Testis (tissue), 3 donors: Measurements from ENCODE around the gene FAM180B. TPM values are rescaled to one million over a fixed set of nuclear protein-coding genes. Genes with fewer than 3 reads are reported as not detected.
A peak's percentile ranks its signal among the peaks of the same experiment; 100 is the strongest.
"Not testable (repeated sequence)": the region's sequence is repeated elsewhere in the genome, so short reads cannot be mapped to it uniquely, and the experiment has no call there.

ENCODE experiments used
- DNase-seq: peaks from one replicate; pipeline ENCODE4 v3.0.0-alpha.2; 2019
- H3K27ac ChIP-seq, 2 donors: fragments of 200-600 bp; sonication (generic); one replicate each; pipeline ENCODE4 v1.5.1; 2019
- H3K27me3 ChIP-seq: fragments of 200-600 bp; sonication (generic); one replicate; pipeline ENCODE4 v1.5.1; 2019
- H3K36me3 ChIP-seq: fragments of 200-600 bp; sonication (generic); one replicate; pipeline ENCODE4 v1.5.1; 2017; ENCODE audit warnings: low read depth; ENCODE audit errors: missing control alignments
- H3K4me1 ChIP-seq: fragments of 200-600 bp; sonication (generic); one replicate; pipeline ENCODE4 v1.5.1; 2019
- H3K4me3 ChIP-seq, 2 donors: fragments of 200-600 bp; sonication (generic); one replicate each; pipeline ENCODE4 v1.5.1; 2017 to 2019
- H3K9me3 ChIP-seq: fragments of 200-600 bp; sonication (generic); one replicate; pipeline ENCODE4 v1.5.1; 2017
- POLR2A ChIP-seq: fragments of 450-650 bp; IDR thresholded peaks from one replicate; pipeline ENCODE4 v1.6.1; 2017; ENCODE audit warnings: antibody characterized with exemption, mild to moderate bottlenecking, moderate library complexity
- WGBS, 2 donors: methylation state at CpG; one replicate each; pipeline ENCODE4 v1.1.5; 2018; 5-methylcytosine and 5-hydroxymethylcytosine counted together
- intact Hi-C: fragments of 100-400 bp; cut with DNase I; formaldehyde crosslinking; loops from one replicate; pipeline ENCODE4 v1.15.1; 2023; ENCODE audit warnings: low total_unique reads
- polyA plus RNA-seq: library from polyadenylated mRNA; stranded (reverse); fragments of 350-450 nt; fragmentation: Illumina TruSeq; extraction: RNeasy Lipid Tissue Mini Kit (QIAGEN cat#74804); gene quantifications from one replicate; pipeline ENCODE4 v1.2.3, GENCODE V29; 2014; ENCODE audit warnings: low read depth, low replicate concordance; ENCODE audit not compliant: insufficient read depth
- total RNA-seq, 2 donors: library from RNA; depleted of rRNA; stranded (reverse); fragments of >200 nt; gene quantifications; one replicate each; pipeline ENCODE4 v1.2.3, GENCODE V29; 2016
- TF ChIP-seq, protein P1 (sequence below), 3 experiments: fragments of 450-650 bp in 2 of 3; fragments of 200-600 bp in 1 of 3; sonication (generic) in 1 of 3; IDR thresholded peaks; one replicate each; pipeline ENCODE4 v1.5.1; 2016 to 2019; ENCODE audit warnings: antibody characterized with exemption in 3 of 3, mild to moderate bottlenecking in 2 of 3, moderate library complexity in 1 of 3

The FAM180B gene
- total and polyA plus RNA-seq, 3 donors from 2014 or later = 1.1 TPM; not detected in 2

DNA sequence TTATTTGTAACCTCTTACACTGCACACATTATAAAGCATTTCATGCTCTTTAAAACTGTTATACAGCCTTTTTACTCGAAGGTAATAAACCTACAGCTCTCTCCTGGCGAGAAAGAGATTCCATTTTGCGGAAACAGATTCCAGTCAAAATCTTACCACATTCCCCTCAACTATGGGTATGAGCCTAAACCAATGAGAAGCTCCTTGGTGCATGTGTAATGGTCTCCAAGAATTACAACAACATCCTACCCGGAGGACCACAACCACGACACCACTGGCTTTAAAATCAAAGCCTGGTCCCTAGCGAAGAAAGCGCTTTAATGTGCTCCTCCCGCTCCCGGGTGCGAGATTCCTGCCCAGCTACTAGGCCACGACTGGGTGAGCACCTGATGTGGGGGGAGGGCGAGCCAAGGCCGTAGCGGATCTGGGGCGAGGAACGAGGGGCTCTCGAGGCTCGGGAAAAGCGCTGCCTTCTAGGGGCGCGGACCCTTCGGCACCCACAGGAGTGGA, 34.4 kb upstream of the FAM180B start:
- Histone ChIP-seq H3K9me3 (no peaks in the 10 kb centered on the region), H3K27ac (peak overlapping the region; percentile 91 to 95), H3K4me3 (peak overlapping the region; percentile 90 to 92), H3K4me1 (peaks cover 16% of the 10 kb centered on the region), H3K27me3 (no peaks in the 10 kb centered on the region), H3K36me3 (no peaks in the 10 kb centered on the region)
- intact Hi-C loops = no loop called here
- no peak for DNase-seq
- 1% methylated on average over 6 to 22 of the region's 22 CpGs for WGBS, 2 donors
- TF ChIP-seq POLR2A = no peak
- TF ChIP-seq, protein P1, sequence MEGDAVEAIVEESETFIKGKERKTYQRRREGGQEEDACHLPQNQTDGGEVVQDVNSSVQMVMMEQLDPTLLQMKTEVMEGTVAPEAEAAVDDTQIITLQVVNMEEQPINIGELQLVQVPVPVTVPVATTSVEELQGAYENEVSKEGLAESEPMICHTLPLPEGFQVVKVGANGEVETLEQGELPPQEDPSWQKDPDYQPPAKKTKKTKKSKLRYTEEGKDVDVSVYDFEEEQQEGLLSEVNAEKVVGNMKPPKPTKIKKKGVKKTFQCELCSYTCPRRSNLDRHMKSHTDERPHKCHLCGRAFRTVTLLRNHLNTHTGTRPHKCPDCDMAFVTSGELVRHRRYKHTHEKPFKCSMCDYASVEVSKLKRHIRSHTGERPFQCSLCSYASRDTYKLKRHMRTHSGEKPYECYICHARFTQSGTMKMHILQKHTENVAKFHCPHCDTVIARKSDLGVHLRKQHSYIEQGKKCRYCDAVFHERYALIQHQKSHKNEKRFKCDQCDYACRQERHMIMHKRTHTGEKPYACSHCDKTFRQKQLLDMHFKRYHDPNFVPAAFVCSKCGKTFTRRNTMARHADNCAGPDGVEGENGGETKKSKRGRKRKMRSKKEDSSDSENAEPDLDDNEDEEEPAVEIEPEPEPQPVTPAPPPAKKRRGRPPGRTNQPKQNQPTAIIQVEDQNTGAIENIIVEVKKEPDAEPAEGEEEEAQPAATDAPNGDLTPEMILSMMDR (IDR thresholded peaks at IDR 0.05) = no peak

DNA sequence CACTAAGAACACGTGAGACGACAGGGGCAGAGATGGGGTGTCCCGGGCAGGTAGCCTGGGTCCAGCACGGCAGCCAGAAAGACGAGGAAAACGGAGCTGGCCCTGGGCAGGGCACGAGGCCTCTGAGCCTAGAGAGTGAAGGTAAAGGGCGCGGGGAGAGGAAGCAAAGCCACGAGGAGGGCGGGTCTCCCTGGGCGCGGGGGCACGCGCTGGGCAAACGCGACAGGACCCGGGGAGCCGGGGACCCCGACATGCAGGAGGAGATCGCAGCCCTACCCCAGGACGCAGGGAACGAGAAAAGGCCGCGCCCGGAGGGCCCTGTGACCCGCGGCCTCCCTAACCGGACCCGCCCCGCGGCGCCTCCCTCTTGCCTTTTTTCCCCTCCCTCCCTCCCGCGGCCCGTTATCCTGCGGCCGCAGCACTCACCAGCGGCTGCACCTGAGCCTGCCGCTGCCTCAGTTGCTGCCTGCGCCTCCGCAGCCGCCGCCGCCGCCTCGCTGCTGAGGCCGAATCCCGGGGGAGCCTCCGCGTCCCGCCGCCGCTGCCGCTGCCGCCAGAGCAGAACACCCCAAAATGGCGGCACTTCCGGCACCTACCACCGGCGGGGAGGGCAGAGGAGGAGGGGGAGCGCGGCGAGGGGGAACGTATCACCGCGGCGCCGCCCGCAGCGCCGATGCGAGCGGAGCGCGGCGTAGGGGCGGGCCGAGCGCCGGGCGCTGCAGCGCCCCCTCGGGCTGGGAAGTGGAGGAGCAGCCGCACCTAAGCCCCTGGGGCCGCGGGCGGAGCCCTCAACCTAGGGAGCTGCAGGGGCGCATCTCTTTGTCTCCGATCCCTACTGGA, 33.7 kb upstream of the FAM180B start, which contains the start of gene CELF1:
TSS of gene CELF1 (minus strand) at position 567 of the 840 bp plus-strand sequence. CDS start 53,609 bp downstream, outside the sequence.
- WGBS, 2 donors = 0 to 1% methylated on average over 10 to 78 of the region's 89 CpGs
- intact Hi-C loops = no loop called here
- DNase-seq = peak; percentile 95
- Histone ChIP-seq H3K4me3 (peak within 1 kb of the TSS; percentile 90 to 92), H3K9me3 (no peaks in the 10 kb centered on the region), H3K27me3 (no peaks in the 10 kb centered on the region), H3K27ac (peak within 1 kb of the TSS; percentile 91 to 95), H3K4me1 (peaks cover 16% of the 10 kb centered on the region), H3K36me3 (no peaks in the 10 kb centered on the region)
- TF ChIP-seq POLR2A = no peak
- TF ChIP-seq, protein P1 (IDR thresholded peaks at IDR 0.05) = peak; percentile 87 to 97 (median 89)

DNA sequence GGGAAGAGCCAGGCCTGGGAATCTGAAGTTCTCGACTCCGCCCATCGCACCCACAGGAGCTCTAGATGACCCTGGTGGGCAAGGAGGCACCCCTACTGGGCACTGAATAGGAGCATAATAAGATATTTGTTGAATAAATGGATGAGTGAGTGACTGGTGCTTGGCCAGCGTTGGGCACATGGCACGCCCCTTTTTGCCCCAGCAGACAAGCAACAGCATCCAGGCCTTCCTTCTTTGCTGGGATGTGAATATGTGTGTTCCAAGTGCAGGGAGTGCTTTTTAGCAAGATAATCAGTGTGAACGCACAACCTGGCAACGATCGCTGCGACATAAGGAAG, 33.1 kb upstream of the FAM180B start:
- H3K36me3 ChIP-seq = no peaks in the 10 kb centered on the region
- 4 to 6% methylated on average over 6 to 9 of the region's 9 CpGs for WGBS, 2 donors
- H3K27ac ChIP-seq = peak overlapping the region; percentile 91 to 95
- TF ChIP-seq POLR2A = no peak
- TF ChIP-seq, protein P1 (IDR thresholded peaks at IDR 0.05) = no peak
- no peaks in the 10 kb centered on the region for H3K9me3 ChIP-seq
- DNase-seq = no peak
- intact Hi-C loops = no loop called here
- H3K4me3 ChIP-seq = peak overlapping the region; percentile 90 to 92
- H3K27me3 ChIP-seq = no peaks in the 10 kb centered on the region
- H3K4me1 ChIP-seq = peaks cover 16% of the 10 kb centered on the region

DNA sequence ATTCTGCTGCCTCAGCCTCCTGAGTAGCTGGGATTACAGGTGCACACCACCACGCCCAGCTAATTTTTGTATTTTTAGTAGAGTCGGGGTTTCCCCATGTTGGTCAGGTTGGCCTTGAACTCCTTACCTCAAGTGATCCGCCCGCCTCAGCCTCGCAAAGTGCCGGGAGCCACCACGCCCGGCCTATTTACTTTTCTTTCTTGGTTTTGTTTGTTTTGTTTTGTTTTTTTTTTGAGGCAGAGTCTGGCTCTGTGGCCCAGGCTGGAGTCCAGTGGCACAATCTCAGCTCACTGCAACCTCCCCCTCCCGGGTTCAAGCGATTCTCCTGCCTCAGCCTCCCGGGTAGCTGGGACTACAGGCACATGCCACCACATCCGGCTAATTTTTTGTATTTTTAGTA, 29.5 kb upstream of the FAM180B start:
- H3K27ac ChIP-seq, DNase-seq, H3K4me3 ChIP-seq, H3K4me1 ChIP-seq, intact Hi-C loops, H3K27me3 ChIP-seq, H3K36me3 ChIP-seq, H3K9me3 ChIP-seq: not testable (repeated sequence)
- 50 to 74% methylated on average over 12 of the region's 12 CpGs for WGBS, 2 donors

DNA sequence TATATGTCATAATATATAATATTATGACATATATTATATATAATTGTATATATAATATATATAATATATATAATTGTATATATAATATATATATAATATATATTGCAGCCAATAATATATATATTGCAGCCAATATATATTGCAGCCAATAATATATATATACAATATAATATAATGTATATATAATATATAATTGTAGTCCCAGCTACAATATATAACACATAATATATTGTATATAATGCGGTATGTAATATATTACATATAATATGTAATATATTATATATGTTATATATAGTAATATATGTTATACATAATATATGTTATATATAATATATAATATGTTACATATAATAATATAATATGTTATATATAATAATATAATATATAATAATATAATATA, 27.8 kb upstream of the FAM180B start:
- TF ChIP-seq, protein P1 (IDR thresholded peaks at IDR 0.05) = no peak
- TF ChIP-seq POLR2A = no peak
- no peak overlapping the region for H3K4me3 ChIP-seq
- intact Hi-C loops = no loop called here
- no peaks in the 10 kb centered on the region for H3K9me3 ChIP-seq
- H3K27ac ChIP-seq = no peak overlapping the region
- no peaks in the 10 kb centered on the region for H3K4me1 ChIP-seq
- WGBS, 2 donors = 88 to 100% methylated on average over 1 of the region's 1 CpG
- no peaks in the 10 kb centered on the region for H3K36me3 ChIP-seq
- H3K27me3 ChIP-seq = no peaks in the 10 kb centered on the region
- DNase-seq = no peak
